Gastrocnemius medialis (tissue), 4 donors: ENCODE data around the gene DLEC1.
"Not testable (repeated sequence)": the region's sequence is repeated elsewhere in the genome, so short reads cannot be mapped to it uniquely, and the experiment has no call there.

ENCODE experiments used
- CTCF ChIP-seq, 5 experiments: fragments of 450-650 bp in 3 of 5; fragments of 200-600 bp in 2 of 5; sonication (generic) in 2 of 5; IDR thresholded peaks in 4 of 5; conservative IDR thresholded peaks in 1 of 5; 1 replicate in 4 of 5; 2 replicates in 1 of 5; pipeline ENCODE4 v1.5.1; 2016 to 2019; ENCODE audit warnings: antibody characterized with exemption in 5 of 5, mild to moderate bottlenecking in 3 of 5, moderate library complexity in 3 of 5
- POLR2A ChIP-seq, 2 donors: fragments of 450-650 bp; IDR thresholded peaks; one replicate each; pipeline ENCODE4 v1.6.1; 2017; ENCODE audit warnings: antibody characterized with exemption in 2 of 2, mild to moderate bottlenecking in 2 of 2, moderate library complexity in 2 of 2

GRCh38 chr3:38053813-38054498 lies 14.9 kb downstream of the DLEC1 start:
- TF ChIP-seq CTCF (IDR thresholded peaks at IDR 0.05 in 4 of 5, conservative IDR thresholded peaks at IDR 0.05 in 1 of 5); POLR2A (IDR thresholded peaks at IDR 0.05): not testable (repeated sequence)
